ENCODE measurements around the gene ADAMTS13.

ADAMTS13 gene

DNA sequence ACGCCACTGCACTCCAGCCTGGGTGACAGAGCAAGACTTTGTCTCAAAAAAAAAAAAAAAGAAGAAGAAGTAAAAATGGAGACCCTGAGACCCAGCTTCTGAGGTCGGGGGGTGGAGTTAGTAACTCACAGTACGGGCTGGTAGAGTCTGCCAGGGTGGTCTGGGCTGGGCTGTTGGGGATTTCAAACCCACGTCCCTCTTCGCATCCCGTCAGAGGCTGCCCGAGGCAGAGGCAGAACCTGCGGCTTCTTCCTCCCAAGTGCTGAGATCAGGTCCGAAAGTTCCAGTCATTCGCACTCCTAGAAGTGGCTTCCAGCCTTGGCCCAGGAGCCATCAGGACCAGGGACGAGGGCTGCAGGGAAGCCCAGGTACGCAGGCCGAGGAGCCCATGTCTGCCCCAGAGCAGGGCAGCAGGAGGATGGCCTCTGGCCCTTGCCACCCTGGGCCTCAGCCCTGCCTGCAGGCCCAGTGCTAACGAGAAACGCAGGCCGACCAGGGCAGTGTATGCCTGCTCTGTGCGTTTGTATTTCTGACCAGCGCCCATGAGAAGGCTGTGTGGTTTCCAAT is 66.6 kb downstream of the ADAMTS13 start:
- DNase-seq (ENCODE audit: low spot score) = no peak
- no peak for TF ChIP-seq CTCF (IDR thresholded peaks at IDR 0.05; ENCODE audit: extremely low read depth, missing control alignments)

DNA sequence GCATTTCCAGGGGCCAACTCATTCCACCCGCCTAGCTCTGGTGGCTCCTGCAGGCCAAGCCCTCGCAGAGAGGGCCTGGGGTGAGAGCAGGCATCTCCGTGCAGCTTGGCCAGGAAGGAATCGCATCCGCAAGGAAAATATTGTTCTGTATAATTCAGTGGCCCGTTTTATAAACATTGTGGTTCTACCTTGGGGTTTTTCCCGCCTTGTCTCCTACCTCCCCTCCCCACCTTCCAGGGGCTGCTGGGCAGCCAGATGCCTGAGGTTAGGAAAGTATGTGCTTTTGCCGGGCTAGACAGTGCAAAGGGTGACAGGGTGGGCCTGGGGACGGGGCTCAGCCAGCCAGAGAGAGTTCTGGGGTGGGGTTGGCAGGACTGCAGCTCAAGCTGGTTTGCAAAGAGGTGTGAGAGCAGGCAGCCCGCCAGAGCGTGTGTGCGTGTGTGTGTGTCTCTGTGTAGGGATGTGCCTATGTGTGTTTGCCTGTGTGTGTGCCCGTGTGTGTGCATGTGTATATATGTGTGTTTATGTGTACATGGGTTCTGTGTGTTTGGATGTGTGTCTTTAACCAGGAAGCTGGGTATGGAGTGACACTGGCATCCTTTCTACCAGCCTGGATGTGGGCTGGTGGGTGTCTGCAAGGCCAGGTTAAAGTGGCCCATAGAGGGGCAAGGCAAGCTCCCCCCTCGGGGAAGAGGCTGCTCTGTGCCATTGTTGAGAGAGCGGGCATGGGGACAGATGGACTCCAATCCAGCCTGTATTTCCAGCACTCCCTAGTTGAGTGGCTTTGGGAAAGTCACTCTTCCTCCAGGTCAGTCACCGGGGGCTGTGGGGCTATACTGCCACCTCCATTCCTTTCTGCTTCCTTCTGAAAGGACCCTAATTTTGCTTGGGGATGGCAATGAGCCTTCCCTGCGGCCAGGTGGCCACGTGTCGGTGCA is 67.4 kb downstream of the ADAMTS13 start:
- no peak for DNase-seq (ENCODE audit: low spot score)
- no peak for TF ChIP-seq CTCF (IDR thresholded peaks at IDR 0.05; ENCODE audit: extremely low read depth, missing control alignments)

DNA sequence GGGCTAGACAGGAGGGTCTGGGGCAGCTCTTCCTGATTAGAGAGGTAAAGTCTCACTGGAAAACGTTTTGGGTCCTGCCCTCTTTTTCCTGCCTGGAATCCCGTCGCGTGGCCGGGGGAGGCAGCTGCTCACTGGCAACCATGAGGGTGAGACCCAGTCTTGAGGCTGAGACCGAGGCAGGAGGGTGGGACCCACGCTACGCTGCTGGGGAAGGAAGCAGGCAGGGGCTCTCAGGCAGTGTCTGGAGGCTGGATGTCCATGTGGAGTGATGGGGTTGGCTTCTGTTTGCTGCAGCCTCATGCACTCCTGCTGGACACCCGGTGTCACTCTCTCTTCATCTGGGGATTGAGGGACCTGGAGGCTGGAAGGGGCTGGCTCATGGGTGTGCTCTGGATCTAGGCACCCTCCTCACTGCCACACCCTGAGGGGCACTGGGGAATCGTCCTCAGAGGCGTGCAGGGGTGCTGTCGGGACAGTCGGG is 68.1 kb downstream of the ADAMTS13 start:
- no peak for DNase-seq (ENCODE audit: low spot score)
- no peak for TF ChIP-seq CTCF (IDR thresholded peaks at IDR 0.05; ENCODE audit: extremely low read depth, missing control alignments)

- no peak for TF ChIP-seq CTCF (IDR thresholded peaks at IDR 0.05; ENCODE audit: extremely low read depth, missing control alignments)
- no peak for DNase-seq (ENCODE audit: low spot score)
These were observed 68.9 kb downstream of the ADAMTS13 start for GRCh38 chr9:133490865-133491655.

GRCh38 chr9:133491656-133491925 is 69.4 kb downstream of the ADAMTS13 start:
- TF ChIP-seq CTCF (IDR thresholded peaks at IDR 0.05; ENCODE audit: extremely low read depth, missing control alignments) = no peak
- no peak for DNase-seq (ENCODE audit: low spot score)

- no peak for DNase-seq (ENCODE audit: low spot score)
- TF ChIP-seq CTCF (IDR thresholded peaks at IDR 0.05; ENCODE audit: extremely low read depth, missing control alignments) = no peak
These were observed 70.2 kb downstream of the ADAMTS13 start for GRCh38 chr9:133492061-133493021.
